Osteocyte (in vitro differentiated cells): ENCODE results near the gene FBXO15. TPM values are rescaled to one million over a fixed set of nuclear protein-coding genes. Genes with fewer than 3 reads are reported as not detected.

Experiments used
- DNase-seq: peaks from one replicate; pipeline ENCODE4 v3.0.0; 2021; ENCODE audit warnings: mixed read lengths; ENCODE audit not compliant: unreplicated experiment; ENCODE audit errors: extremely low spot score
- H3K27ac Mint-ChIP-seq: one replicate; pipeline ENCODE4 v1.8.0; 2021; ENCODE audit warnings: mild to moderate bottlenecking, mixed read lengths; ENCODE audit not compliant: unreplicated experiment
- H3K27me3 Mint-ChIP-seq: one replicate; pipeline ENCODE4 v1.8.0; 2021; ENCODE audit warnings: mixed read lengths; ENCODE audit not compliant: unreplicated experiment
- H3K36me3 Mint-ChIP-seq: one replicate; pipeline ENCODE4 v1.8.0; 2021; ENCODE audit warnings: mixed read lengths; ENCODE audit not compliant: unreplicated experiment
- H3K4me1 Mint-ChIP-seq: one replicate; pipeline ENCODE4 v1.8.0; 2021; ENCODE audit warnings: mixed read lengths; ENCODE audit not compliant: unreplicated experiment
- H3K4me3 Mint-ChIP-seq: one replicate; pipeline ENCODE4 v1.8.0; 2021; ENCODE audit warnings: mild to moderate bottlenecking, moderate library complexity, mixed read lengths; ENCODE audit not compliant: unreplicated experiment
- H3K9me3 Mint-ChIP-seq: one replicate; pipeline ENCODE4 v1.8.0; 2021; ENCODE audit warnings: mixed read lengths; ENCODE audit not compliant: unreplicated experiment
- total RNA-seq: library from RNA; stranded (reverse); gene quantifications from 2 replicates; pipeline ENCODE4 v1.2.1, GENCODE V29; 2021
- TF ChIP-seq, protein P1 (sequence below): fragments of 200-600 bp; sonication (generic); IDR thresholded peaks from 2 replicates; pipeline ENCODE4 v1.5.0; 2021; ENCODE audit warnings: antibody characterized with exemption, mild to moderate bottlenecking, moderate library complexity

The FBXO15 gene
- total RNA-seq, 1 donor from 2014 or later = 0.86 TPM

DNA sequence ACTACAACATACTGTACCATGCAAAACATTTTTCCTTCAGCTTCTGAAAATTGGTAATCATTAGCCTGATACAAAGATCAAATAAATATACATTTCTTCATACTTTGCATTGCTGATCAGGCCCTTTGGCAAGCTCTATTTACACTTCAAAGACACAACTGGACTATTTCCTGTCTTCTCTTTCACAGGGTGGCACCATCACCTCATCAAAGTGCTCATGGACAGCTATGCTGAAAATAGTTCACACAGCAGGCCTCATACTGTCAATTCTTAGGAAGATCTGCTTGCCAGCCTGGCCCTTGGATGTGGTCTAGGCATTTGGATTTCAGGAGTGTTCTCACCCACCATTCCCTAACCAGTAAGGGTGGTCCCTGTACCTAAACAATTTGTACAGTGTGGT, 33.9 kb downstream of the FBXO15 start:
- Mint-ChIP-seq H3K9me3 (no peaks in the 10 kb centered on the region), H3K27ac (no peak overlapping the region), H3K4me3 (no peak overlapping the region), H3K27me3 (no peaks in the 10 kb centered on the region), H3K36me3 (no peaks in the 10 kb centered on the region), H3K4me1 (no peaks in the 10 kb centered on the region)
- no peak for DNase-seq
- TF ChIP-seq, protein P1, sequence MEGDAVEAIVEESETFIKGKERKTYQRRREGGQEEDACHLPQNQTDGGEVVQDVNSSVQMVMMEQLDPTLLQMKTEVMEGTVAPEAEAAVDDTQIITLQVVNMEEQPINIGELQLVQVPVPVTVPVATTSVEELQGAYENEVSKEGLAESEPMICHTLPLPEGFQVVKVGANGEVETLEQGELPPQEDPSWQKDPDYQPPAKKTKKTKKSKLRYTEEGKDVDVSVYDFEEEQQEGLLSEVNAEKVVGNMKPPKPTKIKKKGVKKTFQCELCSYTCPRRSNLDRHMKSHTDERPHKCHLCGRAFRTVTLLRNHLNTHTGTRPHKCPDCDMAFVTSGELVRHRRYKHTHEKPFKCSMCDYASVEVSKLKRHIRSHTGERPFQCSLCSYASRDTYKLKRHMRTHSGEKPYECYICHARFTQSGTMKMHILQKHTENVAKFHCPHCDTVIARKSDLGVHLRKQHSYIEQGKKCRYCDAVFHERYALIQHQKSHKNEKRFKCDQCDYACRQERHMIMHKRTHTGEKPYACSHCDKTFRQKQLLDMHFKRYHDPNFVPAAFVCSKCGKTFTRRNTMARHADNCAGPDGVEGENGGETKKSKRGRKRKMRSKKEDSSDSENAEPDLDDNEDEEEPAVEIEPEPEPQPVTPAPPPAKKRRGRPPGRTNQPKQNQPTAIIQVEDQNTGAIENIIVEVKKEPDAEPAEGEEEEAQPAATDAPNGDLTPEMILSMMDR = no peak

DNA sequence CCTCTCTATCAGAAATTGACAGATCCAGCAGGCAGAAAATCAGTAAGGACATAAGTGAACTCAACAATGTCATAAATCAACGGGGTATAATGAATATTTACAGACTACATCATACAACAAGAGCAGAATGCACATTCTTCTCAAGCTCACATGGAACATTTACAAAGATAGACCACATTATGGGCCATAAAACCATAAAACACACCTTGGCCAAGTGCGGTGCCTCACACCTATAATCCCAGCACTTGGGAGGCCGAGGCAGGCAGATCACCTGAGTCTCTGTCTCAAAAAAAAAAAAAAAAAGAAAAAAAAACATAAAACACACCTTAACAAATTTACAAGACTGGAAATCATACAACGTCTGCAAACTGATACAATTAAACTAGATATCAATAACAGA, 36.7 kb downstream of the FBXO15 start:
- H3K36me3 Mint-ChIP-seq = no peaks in the 10 kb centered on the region
- peaks cover 6% of the 10 kb centered on the region for H3K9me3 Mint-ChIP-seq
- H3K4me3 Mint-ChIP-seq = no peak overlapping the region
- no peaks in the 10 kb centered on the region for H3K4me1 Mint-ChIP-seq
- no peak for DNase-seq
- H3K27ac Mint-ChIP-seq = no peak overlapping the region
- no peaks in the 10 kb centered on the region for H3K27me3 Mint-ChIP-seq
- TF ChIP-seq, protein P1 = no peak

DNA sequence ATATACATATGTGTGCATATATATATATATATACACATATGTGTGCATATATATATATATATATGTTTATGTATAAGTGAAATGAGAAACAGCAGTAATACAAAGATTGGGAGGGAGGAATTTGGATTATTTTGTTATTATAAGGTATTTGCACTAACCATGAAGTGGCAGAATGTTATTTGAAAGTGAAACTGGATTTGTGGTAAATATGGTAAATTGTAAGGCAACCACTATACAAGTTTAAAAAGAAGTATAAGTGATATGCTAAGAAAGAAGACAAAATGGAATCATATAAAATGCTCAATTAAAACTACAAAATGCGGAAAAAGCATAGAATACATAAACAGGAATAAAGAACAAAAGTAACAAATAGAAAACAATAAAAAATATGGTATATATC, 37.5 kb downstream of the FBXO15 start:
- H3K27ac Mint-ChIP-seq = no peak overlapping the region
- H3K4me1 Mint-ChIP-seq = no peaks in the 10 kb centered on the region
- peaks cover 6% of the 10 kb centered on the region for H3K9me3 Mint-ChIP-seq
- H3K36me3 Mint-ChIP-seq = no peaks in the 10 kb centered on the region
- TF ChIP-seq, protein P1 = no peak
- no peak for DNase-seq
- H3K4me3 Mint-ChIP-seq = no peak overlapping the region
- no peaks in the 10 kb centered on the region for H3K27me3 Mint-ChIP-seq

DNA sequence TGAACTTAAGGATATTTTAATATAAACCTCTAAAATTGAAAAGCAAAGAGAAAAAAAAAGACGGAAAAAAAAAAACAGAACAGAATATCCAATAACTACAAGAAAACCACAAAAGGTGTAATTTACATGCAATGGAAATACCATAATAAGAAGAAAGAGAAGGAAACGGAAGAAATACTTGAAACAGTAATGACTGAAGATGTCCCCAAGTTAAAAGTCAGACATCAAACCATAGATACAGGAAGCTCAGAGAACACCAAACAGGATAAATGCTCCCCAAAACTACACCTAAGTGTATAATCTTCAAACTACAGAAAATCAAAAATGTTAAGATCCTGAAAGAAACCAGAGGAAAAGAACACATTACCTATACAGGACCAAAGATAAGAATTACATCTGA, 39.2 kb downstream of the FBXO15 start:
- Mint-ChIP-seq H3K36me3 (no peaks in the 10 kb centered on the region), H3K27ac (no peak overlapping the region), H3K4me3 (no peak overlapping the region), H3K27me3 (no peaks in the 10 kb centered on the region), H3K4me1 (no peaks in the 10 kb centered on the region), H3K9me3 (peaks cover 6% of the 10 kb centered on the region)
- DNase-seq = no peak
- TF ChIP-seq, protein P1 = no peak

DNA sequence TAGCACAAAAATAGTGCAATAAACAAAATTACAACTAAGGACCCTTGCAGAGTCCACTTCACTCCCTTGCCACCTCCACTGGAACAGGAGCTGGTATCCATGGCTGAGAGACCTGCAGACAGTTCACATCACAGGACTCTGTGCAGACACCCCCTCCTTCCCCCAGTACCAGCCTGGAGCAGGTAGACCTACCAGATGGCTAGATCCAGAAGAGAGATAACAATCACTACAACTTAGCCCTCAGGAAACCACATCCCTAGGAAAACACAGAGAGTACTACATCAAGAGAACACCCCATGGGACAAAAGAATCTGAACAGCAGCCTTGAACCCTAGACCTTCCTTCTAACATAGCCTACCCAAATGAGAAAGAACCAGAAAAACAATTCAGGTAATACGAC, 49.8 kb downstream of the FBXO15 start:
- Mint-ChIP-seq H3K36me3 (no peaks in the 10 kb centered on the region), H3K9me3 (peaks cover 16% of the 10 kb centered on the region), H3K27me3 (no peaks in the 10 kb centered on the region), H3K4me1 (no peaks in the 10 kb centered on the region), H3K4me3 (no peak overlapping the region), H3K27ac (no peak overlapping the region)
- DNase-seq = no peak
- TF ChIP-seq, protein P1 = no peak
